ENCODE results near the gene PDHB. TPM values are rescaled to one million over a fixed set of nuclear protein-coding genes. Genes with fewer than 3 reads are reported as not detected.
A peak's percentile ranks its signal among the peaks of the same experiment; 100 is the strongest.

PDHB gene
- total and polyA plus RNA-seq, 2 of the 13 experiments (the other 11 are each of a cell fraction or from before 2014, with no cell fraction given): 108 to 153 TPM

- TF ChIP-seq ZNF451 (CRISPR knock-in tag; IDR thresholded peaks at IDR 0.05) (peak; percentile 79), ZNF850 (CRISPR knock-in tag; conservative IDR thresholded peaks at IDR 0.05) (no peak), HIC2 (CRISPR knock-in tag; IDR thresholded peaks at IDR 0.05; ENCODE audit: low read depth) (0 out of 2 replicates have a peak, but pooled peaks have one; percentile 54), MXD3 (CRISPR knock-in tag; IDR thresholded peaks at IDR 0.05) (peak; percentile 90), RARA (CRISPR knock-in tag; IDR thresholded peaks at IDR 0.05) (peak; percentile 78), CTCF (CRISPR knock-in tag; IDR thresholded peaks at IDR 0.05) (peak; percentile 22; the same call in 1 of the 2 replicates), ZNF547 (CRISPR knock-in tag; IDR thresholded peaks at IDR 0.05) (peak; percentile 94), ATRX (CRISPR knock-in tag; IDR thresholded peaks at IDR 0.05; ENCODE audit: borderline replicate concordance) (no peak), ADNP (CRISPR knock-in tag; IDR thresholded peaks at IDR 0.05) (no peak), ZNF766 (CRISPR knock-in tag; IDR thresholded peaks at IDR 0.05; ENCODE audit: borderline replicate concordance) (peak; percentile 97), ERF (CRISPR knock-in tag; IDR thresholded peaks at IDR 0.05) (peak; percentile 93; the same call in 1 of the 2 replicates), ZNF354B (CRISPR knock-in tag; IDR thresholded peaks at IDR 0.05) (0 out of 2 replicates have a peak, but pooled peaks have one; percentile 26), HMGA1 (CRISPR knock-in tag; conservative IDR thresholded peaks at IDR 0.05) (no peak), ZNF775 (CRISPR knock-in tag; IDR thresholded peaks at IDR 0.05; ENCODE audit: borderline replicate concordance) (no peak), PRPF4 (IDR thresholded peaks at IDR 0.05; ENCODE audit: low read depth, low read length, poor library complexity, severe bottlenecking) (no peak), NFE2 (CRISPR knock-in tag; IDR thresholded peaks at IDR 0.05) (no peak), EED (CRISPR knock-in tag; IDR thresholded peaks at IDR 0.05) (peak; percentile 19; the same call in 1 of the 2 replicates), GABPA (IDR thresholded peaks at IDR 0.05; ENCODE audit: low read depth, low read length) (no peak), GABPA (CRISPR knock-in tag; IDR thresholded peaks at IDR 0.05; ENCODE audit: low read depth) (0 out of 2 replicates have a peak, but pooled peaks have one; percentile 28), KAT2B (IDR thresholded peaks at IDR 0.05; ENCODE audit: borderline replicate concordance, low read depth, low read length) (no peak), KLF6 (CRISPR knock-in tag; IDR thresholded peaks at IDR 0.05) (peak; percentile 92), ZNF562 (CRISPR knock-in tag; IDR thresholded peaks at IDR 0.05; ENCODE audit: borderline replicate concordance) (0 out of 2 replicates have a peak, but pooled peaks have one; percentile 60), ZIK1 (CRISPR knock-in tag; IDR thresholded peaks at IDR 0.05; ENCODE audit: borderline replicate concordance, low read depth) (peak; percentile 81), FLYWCH1 (CRISPR knock-in tag; IDR thresholded peaks at IDR 0.05) (0 out of 2 replicates have a peak, but pooled peaks have one; percentile 51), RBM39 (IDR thresholded peaks at IDR 0.05; ENCODE audit: low read depth, low read length, poor library complexity, severe bottlenecking) (peak; percentile 84), ZNF235 (CRISPR knock-in tag; IDR thresholded peaks at IDR 0.05; ENCODE audit: borderline replicate concordance) (peak; percentile 47; the same call in 1 of the 2 replicates), NFYB (CRISPR knock-in tag; IDR thresholded peaks at IDR 0.05) (peak; percentile 66), TEAD3 (CRISPR knock-in tag; optimal IDR thresholded peaks at IDR 0.05; ENCODE audit: borderline replicate concordance) (no peak)
These were observed at the start of gene PDHB (continued) for GRCh38 chr3:58433400-58434167.

Data from HepG2 (cell line).